ENCODE data around the gene KCNJ6. TPM values are rescaled to one million over a fixed set of nuclear protein-coding genes. Genes with fewer than 3 reads are reported as not detected.
A peak's percentile ranks its signal among the peaks of the same experiment; 100 is the strongest.
"Not testable (repeated sequence)": the region's sequence is repeated elsewhere in the genome, so short reads cannot be mapped to it uniquely, and the experiment has no call there.

KCNJ6 gene
- total and polyA plus RNA-seq, 5 experiments from 2014 or later, result not detected

- POLR2A ChIA-PET, result no interaction called here
- DNase-seq (no peak), ATAC-seq (no peak)
- Mint-ChIP-seq H3K36me3 (peaks cover 0 to 4% (median 2%) of the 10 kb centered on the region in 3 donors), H3K27me3 (peaks cover 2 to 10% (median 5%) of the 10 kb centered on the region in 5 donors), H3K4me1 (peaks cover 0 to 4% (median 1%) of the 10 kb centered on the region in 4 donors), H3K4me3 (no peak overlapping the region), H3K27ac (no peak overlapping the region), H3K9me3 (peaks cover 0 to 10% (median 0%) of the 10 kb centered on the region in 9 donors)
Measured at GRCh38 chr21:37594472-37594951, 321.7 kb downstream of the KCNJ6 start.

- no peak overlapping the region for H3K27ac Mint-ChIP-seq
- H3K9me3 Mint-ChIP-seq, result peaks cover 0 to 10% (median 0%) of the 10 kb centered on the region in 9 donors
- POLR2A ChIA-PET, result no interaction called here
- ATAC-seq, result no peak
- DNase-seq, result no peak
- H3K4me1 Mint-ChIP-seq, result peaks cover 0 to 4% (median 1%) of the 10 kb centered on the region in 4 donors
- peaks cover 0 to 4% (median 2%) of the 10 kb centered on the region in 3 donors for H3K36me3 Mint-ChIP-seq
- peaks cover 2 to 10% (median 5%) of the 10 kb centered on the region in 5 donors for H3K27me3 Mint-ChIP-seq
- H3K4me3 Mint-ChIP-seq, result no peak overlapping the region
Measured at GRCh38 chr21:37593740-37594471, 322.4 kb downstream of the KCNJ6 start.

GRCh38 chr21:37593015-37593414, 323.2 kb downstream of the KCNJ6 start:
- ATAC-seq (peak in 1 of 2 donors; percentile 25), DNase-seq (no peak)
- Mint-ChIP-seq H3K4me1 (peaks cover 0 to 4% (median 1%) of the 10 kb centered on the region in 4 donors), H3K36me3 (peaks cover 0 to 2% (median 0%) of the 10 kb centered on the region in 3 donors), H3K27ac (no peak overlapping the region), H3K9me3 (peaks cover 0 to 4% (median 0%) of the 10 kb centered on the region in 9 donors), H3K27me3 (peaks cover 0 to 10% (median 2%) of the 10 kb centered on the region in 5 donors), H3K4me3 (no peak overlapping the region)
- POLR2A ChIA-PET, result no interaction called here

GRCh38 chr21:37592496-37592895, 323.8 kb downstream of the KCNJ6 start:
- Mint-ChIP-seq H3K27me3 (peaks cover 0 to 10% (median 2%) of the 10 kb centered on the region in 5 donors), H3K4me3 (no peak overlapping the region), H3K36me3 (peaks cover 0 to 2% (median 0%) of the 10 kb centered on the region in 3 donors), H3K9me3 (peaks cover 0 to 4% (median 0%) of the 10 kb centered on the region in 9 donors), H3K4me1 (peaks cover 0 to 4% (median 1%) of the 10 kb centered on the region in 4 donors), H3K27ac (no peak overlapping the region)
- POLR2A ChIA-PET, result no interaction called here
- DNase-seq (no peak), ATAC-seq (no peak)

- POLR2A ChIA-PET, H3K4me1 Mint-ChIP-seq, H3K27ac Mint-ChIP-seq, ATAC-seq, H3K9me3 Mint-ChIP-seq, H3K27me3 Mint-ChIP-seq, H3K4me3 Mint-ChIP-seq, H3K36me3 Mint-ChIP-seq, DNase-seq: not testable (repeated sequence)
Measured at GRCh38 chr21:37591994-37592393, 324.3 kb downstream of the KCNJ6 start.

GRCh38 chr21:37590836-37591235, 325.4 kb downstream of the KCNJ6 start:
- DNase-seq, H3K4me3 Mint-ChIP-seq, POLR2A ChIA-PET, H3K27me3 Mint-ChIP-seq, H3K4me1 Mint-ChIP-seq, H3K9me3 Mint-ChIP-seq, H3K36me3 Mint-ChIP-seq, ATAC-seq, H3K27ac Mint-ChIP-seq: not testable (repeated sequence)

GRCh38 chr21:37588644-37589043, 327.6 kb downstream of the KCNJ6 start:
- H3K4me1 Mint-ChIP-seq, H3K4me3 Mint-ChIP-seq, ATAC-seq, POLR2A ChIA-PET, H3K27me3 Mint-ChIP-seq, H3K27ac Mint-ChIP-seq, H3K36me3 Mint-ChIP-seq, DNase-seq, H3K9me3 Mint-ChIP-seq: not testable (repeated sequence)

GRCh38 chr21:37587635-37588177, 328.6 kb downstream of the KCNJ6 start:
- no peaks in the 10 kb centered on the region for H3K4me1 Mint-ChIP-seq
- DNase-seq (no peak), ATAC-seq (no peak)
- no peak overlapping the region for H3K4me3 Mint-ChIP-seq
- POLR2A ChIA-PET, result no interaction called here
- H3K27me3 Mint-ChIP-seq, result no peaks in the 10 kb centered on the region
- H3K27ac Mint-ChIP-seq, result no peak overlapping the region
- H3K36me3 Mint-ChIP-seq, result no peaks in the 10 kb centered on the region
- H3K9me3 Mint-ChIP-seq, result no peaks in the 10 kb centered on the region

GRCh38 chr21:37587203-37587602, 329.1 kb downstream of the KCNJ6 start:
- DNase-seq, result no peak
- Mint-ChIP-seq H3K36me3 (no peaks in the 10 kb centered on the region), H3K27ac (no peak overlapping the region), H3K27me3 (peaks cover 0 to 3% (median 0%) of the 10 kb centered on the region in 5 donors), H3K9me3 (no peaks in the 10 kb centered on the region), H3K4me3 (no peak overlapping the region), H3K4me1 (no peaks in the 10 kb centered on the region)
- ATAC-seq, result no peak
- POLR2A ChIA-PET, result no interaction called here

GRCh38 chr21:37582590-37582989, 333.7 kb downstream of the KCNJ6 start:
- H3K9me3 Mint-ChIP-seq, result peaks cover 6 to 33% (median 17%) of the 10 kb centered on the region in 9 donors
- DNase-seq (peak in 1 of 10 donors; percentile 5), ATAC-seq (no peak)
- no peak overlapping the region for H3K4me3 Mint-ChIP-seq
- peaks cover 0 to 30% (median 12%) of the 10 kb centered on the region in 3 donors for H3K36me3 Mint-ChIP-seq
- POLR2A ChIA-PET, result interaction anchor here (1.4 kb wide), 1 partner anchor 19 kb away, joined by 3 read pairs; no protein-coding TSS in a partner anchor
- no peak overlapping the region for H3K27ac Mint-ChIP-seq
- H3K27me3 Mint-ChIP-seq, result peaks cover 0 to 6% (median 1%) of the 10 kb centered on the region in 5 donors
- H3K4me1 Mint-ChIP-seq, result no peaks in the 10 kb centered on the region

GRCh38 chr21:37580666-37581065, 335.6 kb downstream of the KCNJ6 start:
- no peaks in the 10 kb centered on the region for H3K4me1 Mint-ChIP-seq
- H3K4me3 Mint-ChIP-seq, result no peak overlapping the region
- no peak overlapping the region for H3K27ac Mint-ChIP-seq
- peaks cover 6 to 34% (median 17%) of the 10 kb centered on the region in 9 donors for H3K9me3 Mint-ChIP-seq
- DNase-seq (no peak), ATAC-seq (no peak)
- POLR2A ChIA-PET, result no interaction called here
- H3K27me3 Mint-ChIP-seq, result peaks cover 0 to 6% (median 1%) of the 10 kb centered on the region in 5 donors
- H3K36me3 Mint-ChIP-seq, result peaks cover 0 to 31% (median 12%) of the 10 kb centered on the region in 3 donors

GRCh38 chr21:37579356-37579755, 336.9 kb downstream of the KCNJ6 start:
- ATAC-seq (no peak), DNase-seq (no peak)
- peaks cover 6 to 34% (median 17%) of the 10 kb centered on the region in 9 donors for H3K9me3 Mint-ChIP-seq
- no peak overlapping the region for H3K4me3 Mint-ChIP-seq
- H3K27ac Mint-ChIP-seq, result peak overlapping the region in 1 of 10 donors; percentile 4
- peaks cover 0 to 31% (median 12%) of the 10 kb centered on the region in 3 donors for H3K36me3 Mint-ChIP-seq
- POLR2A ChIA-PET, result no interaction called here
- H3K27me3 Mint-ChIP-seq, result peaks cover 0 to 7% (median 1%) of the 10 kb centered on the region in 5 donors
- no peaks in the 10 kb centered on the region for H3K4me1 Mint-ChIP-seq

- H3K4me1 Mint-ChIP-seq, result no peaks in the 10 kb centered on the region
- H3K36me3 Mint-ChIP-seq, result peaks cover 0 to 31% (median 12%) of the 10 kb centered on the region in 3 donors
- no peak overlapping the region for H3K4me3 Mint-ChIP-seq
- no peak for ATAC-seq
- H3K27ac Mint-ChIP-seq, result no peak overlapping the region
- peaks cover 6 to 34% (median 17%) of the 10 kb centered on the region in 9 donors for H3K9me3 Mint-ChIP-seq
- peaks cover 0 to 8% (median 1%) of the 10 kb centered on the region in 5 donors for H3K27me3 Mint-ChIP-seq
- no peak for DNase-seq
- POLR2A ChIA-PET, result no interaction called here
Measured at GRCh38 chr21:37578471-37579126, 337.7 kb downstream of the KCNJ6 start.
